ENCODE data around the gene RHEB.

RHEB gene

DNA sequence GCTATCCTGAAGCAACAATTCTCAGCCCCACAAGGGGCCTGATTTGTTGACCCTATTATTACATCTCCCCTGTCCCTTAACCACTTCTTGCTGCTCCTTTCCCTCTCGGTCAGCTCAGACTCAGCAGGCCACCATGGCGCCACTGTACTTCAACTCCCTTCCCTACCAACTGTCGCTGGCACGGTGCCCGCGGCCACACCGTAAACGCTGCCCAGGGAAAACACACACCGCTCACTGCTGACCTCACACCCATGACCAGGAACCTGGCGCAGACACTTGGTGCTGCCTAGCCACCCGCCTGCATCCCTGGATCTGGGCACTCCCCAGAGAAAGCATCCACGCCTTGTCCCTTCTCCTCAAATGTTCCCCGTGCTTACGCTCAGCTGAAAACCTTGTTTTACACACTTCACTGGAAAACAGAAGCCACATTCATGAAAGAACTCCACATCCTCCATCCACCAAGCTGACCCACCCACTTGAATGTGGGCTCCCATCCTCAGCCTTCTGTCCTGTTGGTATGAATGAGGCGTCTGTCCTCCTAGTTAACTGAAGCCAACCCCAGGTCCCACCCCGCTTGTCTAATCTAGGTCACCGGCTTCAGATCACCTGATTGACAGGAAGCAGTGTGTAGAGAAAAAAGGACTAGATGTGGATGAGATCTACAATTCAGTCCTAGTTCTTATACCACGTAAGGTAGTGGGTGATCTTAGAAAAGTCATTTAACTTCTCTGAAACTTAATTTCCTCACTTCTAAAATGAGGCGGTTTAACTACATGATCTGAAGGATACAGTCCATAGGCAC, 51.3 kb downstream of the RHEB start:
- DNase-seq = no peak

- no peak for DNase-seq
Observed at GRCh38 chr7:151465169-151465568, 54.5 kb downstream of the RHEB start.

GRCh38 chr7:151462306-151462779, 57.4 kb downstream of the RHEB start:
- no peak for DNase-seq

DNA sequence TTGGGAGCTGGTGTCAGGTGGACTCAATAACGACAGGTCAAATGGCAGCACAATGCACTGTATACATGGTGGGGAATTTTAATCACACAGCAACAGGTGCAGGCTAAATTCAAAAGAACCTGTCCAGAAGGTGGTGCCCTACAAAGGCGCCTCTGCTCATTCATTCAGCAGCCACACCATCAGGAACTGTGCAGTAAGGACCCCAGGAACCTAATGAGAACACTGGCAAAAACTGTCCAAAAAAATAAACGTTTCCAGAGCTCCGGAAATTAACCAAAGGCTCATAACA, 57.8 kb downstream of the RHEB start:
- DNase-seq = no peak

- no peak for DNase-seq
Observed at GRCh38 chr7:151461096-151461941, 58.4 kb downstream of the RHEB start.

- no peak for DNase-seq
Observed at GRCh38 chr7:151460474-151460855, 59.2 kb downstream of the RHEB start.

- DNase-seq = no peak
Observed at GRCh38 chr7:151459726-151460473, 59.8 kb downstream of the RHEB start.

- DNase-seq = no peak
Observed at GRCh38 chr7:151457534-151457933, 62.2 kb downstream of the RHEB start.

DNA sequence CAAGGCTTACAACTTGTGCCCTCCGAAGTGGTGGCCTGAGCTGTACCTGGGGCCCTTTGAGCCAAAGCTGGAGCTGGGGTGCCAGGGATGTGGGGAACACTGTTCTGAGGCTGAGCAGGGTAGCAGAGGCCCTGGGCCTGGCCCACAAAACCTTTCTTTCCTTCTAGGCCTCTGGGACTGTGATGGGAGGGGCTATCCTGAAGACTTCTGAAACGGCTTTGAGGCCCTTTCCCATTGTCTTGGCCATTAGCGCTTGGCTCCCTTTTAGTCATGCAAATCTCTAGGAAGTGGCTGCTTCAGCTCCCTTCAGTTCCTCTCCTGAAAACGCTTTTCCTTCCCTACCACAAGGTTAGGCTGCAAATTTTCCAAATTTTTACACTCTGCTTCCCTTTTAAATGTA, 62.9 kb downstream of the RHEB start:
- DNase-seq = no peak

- DNase-seq = no peak
Observed at GRCh38 chr7:151456276-151456675, 63.4 kb downstream of the RHEB start.

GRCh38 chr7:151455690-151456089, 64.0 kb downstream of the RHEB start:
- DNase-seq = no peak

GRCh38 chr7:151454932-151455530, 64.7 kb downstream of the RHEB start:
- DNase-seq = no peak

DNA sequence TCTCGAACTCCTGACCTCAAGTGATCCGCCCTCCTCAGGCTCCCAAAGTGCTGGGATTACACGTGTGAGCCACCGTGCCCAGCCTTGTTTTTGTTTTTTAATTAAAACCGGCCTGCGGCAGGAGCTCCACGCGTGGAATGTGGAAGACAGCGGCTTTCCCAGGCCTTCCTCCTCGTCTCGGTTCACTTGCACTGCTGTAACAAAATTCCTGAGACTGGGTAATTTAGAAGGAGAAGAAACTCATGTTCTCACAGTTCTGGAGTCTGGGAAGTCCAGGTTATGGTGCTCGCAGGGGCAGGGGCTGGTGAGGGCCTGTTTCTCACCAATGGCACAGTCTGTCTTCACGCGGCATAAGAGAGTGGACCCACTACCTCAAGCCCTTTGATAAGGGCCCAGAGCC, 65.4 kb downstream of the RHEB start:
- DNase-seq = no peak

DNA sequence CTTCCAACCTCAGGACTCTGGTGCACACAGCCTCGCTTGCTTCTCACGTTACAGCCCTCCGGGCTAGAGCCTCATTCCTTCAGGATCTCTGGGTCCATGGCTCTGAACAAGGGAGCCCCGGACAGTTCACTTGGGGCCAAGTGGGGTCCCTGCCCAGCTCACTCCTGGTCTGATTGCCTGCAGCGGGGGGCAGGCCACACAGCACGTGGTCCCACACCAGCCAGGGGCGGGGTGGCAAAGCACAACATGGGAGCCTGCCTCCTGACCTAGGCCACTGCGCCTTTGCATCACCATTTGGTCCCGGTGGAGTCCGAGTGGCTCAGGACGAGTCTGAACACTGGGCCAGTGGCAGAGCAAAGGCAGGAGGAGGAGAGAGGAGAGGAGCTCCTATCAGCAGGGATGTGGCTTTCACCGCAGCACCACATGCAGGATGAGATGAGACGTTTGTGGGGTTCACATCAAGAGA, 66.3 kb downstream of the RHEB start:
- DNase-seq = no peak

GRCh38 chr7:151452680-151453325, 66.9 kb downstream of the RHEB start:
- no peak for DNase-seq

DNA sequence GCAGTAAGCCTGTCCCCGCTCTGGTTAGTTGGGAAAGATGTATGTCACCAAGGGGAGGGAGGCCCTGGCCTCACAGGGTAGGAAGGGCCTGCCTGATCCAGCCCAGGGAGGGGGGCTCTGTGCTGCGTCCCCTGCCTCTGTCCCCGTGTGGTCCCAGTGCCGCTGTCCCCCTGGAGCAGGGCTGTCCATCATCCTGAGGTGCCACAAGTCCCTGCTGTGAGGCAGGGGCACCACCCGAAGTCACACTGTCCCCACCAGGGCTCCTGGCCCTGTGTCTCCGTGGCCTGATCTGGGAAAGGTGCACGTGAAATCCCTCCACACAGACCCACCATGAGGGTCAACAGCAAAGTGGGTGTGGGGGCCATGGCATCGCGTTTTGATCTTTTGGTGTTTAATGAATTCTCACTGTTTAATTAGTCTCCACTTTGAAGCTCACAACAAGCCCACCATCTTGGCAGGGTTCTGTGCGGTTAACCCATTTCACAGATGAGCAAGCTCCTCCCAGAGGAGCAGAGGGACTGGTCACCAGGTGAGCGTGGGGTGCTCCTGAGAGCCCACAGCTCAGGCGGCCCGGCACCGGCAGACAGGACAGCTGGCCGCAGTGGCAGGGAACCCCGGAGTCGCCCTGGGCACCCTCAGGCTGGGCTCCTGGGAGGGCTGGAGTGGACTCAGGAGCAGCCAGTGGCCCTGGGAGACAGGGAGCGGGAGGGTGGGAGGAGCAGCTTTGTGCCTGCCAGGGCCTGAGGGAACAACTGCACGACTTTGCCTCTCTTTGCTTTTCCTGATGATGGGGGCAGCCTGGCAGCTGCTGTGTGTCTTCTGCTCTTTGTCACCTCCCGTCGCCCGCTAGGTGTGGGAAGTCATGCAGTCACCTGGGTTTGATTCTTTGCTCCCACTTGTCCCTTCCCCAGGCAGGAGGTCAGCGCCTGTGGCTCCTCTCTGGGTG, 67.8 kb downstream of the RHEB start:
- no peak for DNase-seq

DNA sequence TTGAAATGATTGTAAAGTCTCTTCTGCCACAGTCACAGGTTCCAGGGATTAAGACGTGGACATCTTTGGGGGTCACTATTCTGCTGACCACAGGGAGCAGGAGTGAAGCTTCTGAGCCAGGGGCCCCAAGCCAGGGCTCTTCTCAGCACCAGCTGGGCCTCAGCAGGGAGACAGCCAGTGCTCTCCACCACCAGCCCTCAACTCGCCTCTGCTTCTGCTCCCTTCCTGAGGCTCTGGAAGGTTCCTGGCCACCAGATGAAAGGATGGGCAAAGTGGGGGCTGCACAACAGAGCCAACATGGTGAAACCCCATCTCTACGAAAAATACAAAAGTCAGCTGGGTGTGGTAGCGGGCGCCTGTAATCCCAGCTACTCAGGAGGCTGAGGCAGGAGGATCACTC, 68.5 kb downstream of the RHEB start:
- DNase-seq = no peak

DNA sequence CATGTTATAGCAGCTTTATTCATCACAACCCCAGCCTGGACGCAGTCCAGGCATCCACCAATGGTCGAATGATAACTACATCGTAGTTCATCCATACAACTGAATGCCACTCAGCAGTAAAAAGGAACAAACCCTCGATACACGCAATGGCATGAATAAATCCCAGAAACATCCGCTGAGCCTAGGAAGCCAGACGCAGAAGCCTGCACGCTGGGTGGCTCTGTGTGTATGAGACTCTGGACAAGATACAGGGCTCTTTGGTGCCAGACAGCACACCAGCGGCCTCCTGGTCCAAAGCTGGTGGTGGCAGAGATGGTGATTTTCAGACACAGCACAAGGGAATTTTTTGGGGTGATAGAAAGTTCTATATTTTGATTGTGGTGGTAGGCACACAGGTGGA, 69.7 kb downstream of the RHEB start:
- no peak for DNase-seq

DNA sequence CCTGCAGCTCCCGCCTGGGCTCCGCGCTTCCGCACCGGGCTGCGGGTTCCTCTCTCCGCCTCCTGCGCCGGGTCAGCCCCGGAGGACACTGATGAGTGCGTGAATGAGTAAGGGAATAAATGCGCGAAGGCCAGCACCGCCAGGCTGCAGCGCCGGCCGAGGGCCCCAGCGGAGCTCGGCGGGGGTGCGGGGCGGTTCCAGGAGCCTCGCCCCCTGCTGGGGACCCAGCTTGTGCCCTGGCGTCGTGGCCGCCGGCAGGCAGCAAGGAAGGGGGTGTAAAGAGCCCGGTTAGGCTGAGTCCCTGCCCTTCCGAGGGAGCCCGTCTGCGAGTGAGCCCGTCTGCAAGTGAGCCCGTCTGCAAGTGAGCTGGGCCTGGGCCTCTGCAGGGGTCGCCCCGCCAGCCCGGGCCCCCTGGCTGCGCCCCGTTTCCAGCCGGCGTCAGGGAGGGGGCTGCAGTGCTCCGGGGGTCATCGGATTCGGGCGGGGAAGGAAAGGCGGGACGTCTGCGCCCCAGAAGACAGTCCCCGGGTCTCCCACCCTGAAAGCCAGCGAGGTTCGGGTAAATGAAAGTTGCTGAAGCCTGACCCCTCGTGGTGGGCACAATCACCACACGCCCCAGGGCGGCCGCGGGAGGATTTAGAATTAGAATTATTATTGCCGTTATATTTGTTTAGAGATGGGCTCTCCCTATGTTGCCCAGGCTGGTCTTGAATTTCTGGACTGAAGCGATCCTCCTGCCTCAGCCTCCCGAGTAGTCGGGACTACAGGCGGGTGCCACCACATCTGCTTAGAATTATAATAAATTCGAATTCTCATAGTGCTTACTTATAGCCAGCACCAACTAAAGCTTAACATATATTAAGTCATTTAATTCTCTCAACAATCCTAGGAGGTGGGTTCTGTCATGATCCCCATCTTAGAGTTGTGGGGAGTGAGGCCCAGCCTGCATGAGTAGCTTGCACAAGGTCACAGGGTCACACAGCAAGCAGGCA, 71.1 kb downstream of the RHEB start:
- no peak for DNase-seq

DNA sequence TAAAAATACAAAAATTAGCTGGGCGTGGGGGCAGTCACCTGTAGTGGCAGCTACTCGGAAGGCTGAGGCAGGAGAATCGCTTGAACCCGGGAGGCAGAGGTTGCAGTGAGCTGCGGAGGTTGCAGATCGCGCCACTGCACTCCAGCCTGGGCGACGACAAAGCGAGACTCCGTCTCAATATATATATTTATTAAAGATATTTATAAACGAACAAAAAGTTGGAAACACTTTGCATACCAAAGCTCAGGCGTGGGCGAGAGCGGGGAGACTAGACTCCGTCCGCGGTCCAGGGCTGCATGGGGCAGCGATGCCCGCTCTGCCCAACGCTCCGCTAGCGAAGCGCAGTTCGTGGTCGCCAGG, 71.8 kb downstream of the RHEB start:
- no peak for DNase-seq
